ENCODE results near the gene GPATCH1. TPM values are rescaled to one million over a fixed set of nuclear protein-coding genes. Genes with fewer than 3 reads are reported as not detected.
"Not testable (repeated sequence)": the region's sequence is repeated elsewhere in the genome, so short reads cannot be mapped to it uniquely, and the experiment has no call there.

The GPATCH1 gene
- total RNA-seq, 4 donors from 2014 or later: 3.6 to 9.3 (median 6.2) TPM

- WGBS, 2 donors: 92 to 94% methylated on average over 7 to 8 of the region's 10 CpGs
- intact Hi-C loops (cut with DNase I): loop anchor here (10.0 kb wide), 1 partner anchor 144 kb away; the partner anchor contains the start of genes CEP89 and FAAP24
Observed at GRCh38 chr19:33118643-33119042, 37.7 kb downstream of the GPATCH1 start.

GRCh38 chr19:33124207-33125098, 43.5 kb downstream of the GPATCH1 start:
- no peak for DNase-seq
- Histone ChIP-seq H3K4me3 (no peak overlapping the region), H3K27ac (no peak overlapping the region), H3K4me1 (peaks cover 0 to 4% (median 0%) of the 10 kb centered on the region in 3 donors), H3K9me3 (no peaks in the 10 kb centered on the region), H3K36me3 (peaks cover 0 to 91% (median under 1%) of the 10 kb centered on the region in 3 donors), H3K27me3 (no peaks in the 10 kb centered on the region)
- 79 to 83% methylated on average over 9 to 10 of the region's 10 CpGs for WGBS, 2 donors
- no peak for TF ChIP-seq CTCF (IDR thresholded peaks at IDR 0.05)
- TF ChIP-seq POLR2A (IDR thresholded peaks at IDR 0.05): no peak
- intact Hi-C loops (cut with DNase I): no loop called here

More at GRCh38 chr19:33118643-33119042, 37.7 kb downstream of the GPATCH1 start:
- no peak for DNase-seq
- Histone ChIP-seq H3K36me3 (peaks cover 12 to 93% (median 25%) of the 10 kb centered on the region in 3 donors), H3K27me3 (no peaks in the 10 kb centered on the region), H3K4me3 (no peak overlapping the region), H3K4me1 (no peaks in the 10 kb centered on the region), H3K9me3 (no peaks in the 10 kb centered on the region), H3K27ac (no peak overlapping the region)
- TF ChIP-seq POLR2A (IDR thresholded peaks at IDR 0.05) (no peak), CTCF (IDR thresholded peaks at IDR 0.05) (no peak)

- TF ChIP-seq POLR2A (IDR thresholded peaks at IDR 0.05) (no peak), CTCF (IDR thresholded peaks at IDR 0.05) (peak; percentile 36 to 88 (median 76))
- Histone ChIP-seq H3K27ac (no peak overlapping the region), H3K27me3 (no peaks in the 10 kb centered on the region), H3K9me3 (no peaks in the 10 kb centered on the region), H3K4me1 (peaks cover 0 to 4% (median 0%) of the 10 kb centered on the region in 3 donors), H3K36me3 (peaks cover 0 to 97% (median 0%) of the 10 kb centered on the region in 3 donors), H3K4me3 (no peak overlapping the region)
- no peak for DNase-seq
- 24 to 32% methylated on average over 10 to 12 of the region's 12 CpGs for WGBS, 2 donors
- intact Hi-C loops (cut with DNase I): no loop called here
Observed at GRCh38 chr19:33125929-33126388, 45.0 kb downstream of the GPATCH1 start.

- H3K27ac ChIP-seq; H3K27me3 ChIP-seq; H3K9me3 ChIP-seq; intact Hi-C loops (cut with DNase I); H3K4me1 ChIP-seq; DNase-seq; H3K4me3 ChIP-seq: not testable (repeated sequence)
- 94 to 96% methylated on average over 8 of the region's 8 CpGs for WGBS, 2 donors
- peaks cover 0 to 97% (median 0%) of the 10 kb centered on the region in 3 donors for H3K36me3 ChIP-seq
Observed at GRCh38 chr19:33126712-33127111, 45.7 kb downstream of the GPATCH1 start.

GRCh38 chr19:33129901-33130300, 48.9 kb downstream of the GPATCH1 start:
- no peak overlapping the region for H3K27ac ChIP-seq
- WGBS, 2 donors: 82 to 92% methylated on average over 6 of the region's 6 CpGs
- DNase-seq: no peak
- H3K27me3 ChIP-seq: peaks cover 0 to 16% (median 0%) of the 10 kb centered on the region in 4 donors
- no peak for TF ChIP-seq POLR2A (IDR thresholded peaks at IDR 0.05)
- TF ChIP-seq CTCF (IDR thresholded peaks at IDR 0.05): no peak
- intact Hi-C loops (cut with DNase I): no loop called here
- H3K36me3 ChIP-seq: peaks cover 0 to 74% (median 0%) of the 10 kb centered on the region in 3 donors
- no peaks in the 10 kb centered on the region for H3K9me3 ChIP-seq
- no peak overlapping the region for H3K4me3 ChIP-seq
- peaks cover 0 to 11% (median 0%) of the 10 kb centered on the region in 3 donors for H3K4me1 ChIP-seq

All from esophagus squamous epithelium (tissue), 5 donors.